ENCODE measurements around the gene BAG5.

BAG5 gene

DNA sequence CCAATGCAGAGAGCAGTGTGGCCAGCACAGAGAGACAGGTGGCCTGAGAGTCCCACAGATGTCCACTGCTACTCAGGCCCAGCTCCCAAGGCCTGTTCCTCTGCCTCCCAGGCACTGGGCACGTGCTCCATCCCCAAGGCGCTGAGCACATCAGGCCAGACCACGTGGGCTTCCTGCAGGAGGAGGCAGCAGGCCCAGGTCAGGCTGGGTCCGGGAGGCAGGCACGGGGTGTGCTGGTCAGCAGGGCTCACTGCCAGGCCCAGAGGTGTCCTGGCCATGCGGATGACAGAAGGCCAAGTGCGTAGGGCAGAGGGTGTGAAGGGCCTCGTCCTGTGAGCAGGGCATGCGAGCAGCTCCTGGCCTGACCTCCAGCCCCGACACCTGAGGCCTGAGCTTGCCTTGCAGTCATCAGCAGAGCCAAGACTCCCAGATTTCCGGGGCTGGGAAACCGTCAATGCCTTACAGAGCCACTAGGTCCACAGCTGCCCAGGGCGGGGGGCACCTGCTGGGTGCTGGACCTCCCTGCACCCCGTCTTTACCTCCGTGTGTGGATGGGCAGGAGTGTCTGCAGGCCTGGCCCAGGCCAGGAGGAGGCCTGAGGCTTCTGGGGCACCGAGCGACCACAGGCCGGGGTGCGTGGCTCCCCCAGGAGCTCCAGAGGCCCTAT lies 18.6 kb downstream of the BAG5 start:
- ChIA-PET CTCF (interaction anchor here (1.2 to 3.1 kb wide), 2 partner anchors 18 to 25 kb away, joined by 3 to 13 read pairs; no protein-coding TSS in a partner anchor), POLR2A (interaction anchor here (0.7 kb wide), 1 partner anchor 25 kb away, joined by 3 read pairs; no protein-coding TSS in a partner anchor)
- no peak for DNase-seq (ENCODE audit: extremely low spot score)
- TF ChIP-seq NFRKB (IDR thresholded peaks at IDR 0.05) (no peak), ELF4 (IDR thresholded peaks at IDR 0.05) (no peak), FOXM1 (IDR thresholded peaks at IDR 0.05; ENCODE audit: borderline replicate concordance) (no peak), LEF1 (IDR thresholded peaks at IDR 0.05; ENCODE audit: borderline replicate concordance) (no peak), BHLHE40 (IDR thresholded peaks at IDR 0.05; ENCODE audit: borderline replicate concordance) (no peak), FOXA1 (IDR thresholded peaks at IDR 0.05) (no peak), HDGF (IDR thresholded peaks at IDR 0.05; ENCODE audit: borderline replicate concordance) (no peak), TARDBP (IDR thresholded peaks at IDR 0.05) (no peak), CTBP1 (IDR thresholded peaks at IDR 0.05; ENCODE audit: borderline replicate concordance) (no peak), ZNF384 (IDR thresholded peaks at IDR 0.05) (no peak), SP1 (IDR thresholded peaks at IDR 0.05) (no peak), FOXK2 (IDR thresholded peaks at IDR 0.05) (no peak), ARNT (IDR thresholded peaks at IDR 0.05) (no peak), SUZ12 (IDR thresholded peaks at IDR 0.05) (no peak), L3MBTL2 (conservative IDR thresholded peaks at IDR 0.05) (no peak)
- TF ChIP-seq, protein P1, sequence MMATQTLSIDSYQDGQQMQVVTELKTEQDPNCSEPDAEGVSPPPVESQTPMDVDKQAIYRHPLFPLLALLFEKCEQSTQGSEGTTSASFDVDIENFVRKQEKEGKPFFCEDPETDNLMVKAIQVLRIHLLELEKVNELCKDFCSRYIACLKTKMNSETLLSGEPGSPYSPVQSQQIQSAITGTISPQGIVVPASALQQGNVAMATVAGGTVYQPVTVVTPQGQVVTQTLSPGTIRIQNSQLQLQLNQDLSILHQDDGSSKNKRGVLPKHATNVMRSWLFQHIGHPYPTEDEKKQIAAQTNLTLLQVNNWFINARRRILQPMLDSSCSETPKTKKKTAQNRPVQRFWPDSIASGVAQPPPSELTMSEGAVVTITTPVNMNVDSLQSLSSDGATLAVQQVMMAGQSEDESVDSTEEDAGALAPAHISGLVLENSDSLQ (IDR thresholded peaks at IDR 0.05), result no peak

DNA sequence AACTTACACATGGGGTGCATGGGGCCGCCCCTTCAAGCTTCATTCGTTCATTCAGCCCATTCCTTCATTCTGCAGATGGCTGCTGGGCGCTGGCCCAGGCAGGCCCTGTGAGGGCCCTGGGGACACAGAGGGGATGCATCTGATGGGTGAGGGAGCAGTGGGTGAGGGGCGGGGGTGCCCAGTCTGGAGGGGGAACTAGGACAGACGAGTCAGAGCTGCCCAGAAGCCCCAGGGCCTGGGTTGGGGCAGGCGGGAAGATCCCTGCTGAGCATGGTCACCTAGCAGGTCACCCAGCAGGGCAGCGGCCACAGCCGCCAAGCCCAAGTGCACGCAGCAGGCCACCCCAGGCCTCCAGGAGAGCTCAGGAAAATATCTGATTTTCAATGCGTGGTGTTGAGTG lies 19.3 kb downstream of the BAG5 start:
- no peak for TF ChIP-seq FOXM1 (IDR thresholded peaks at IDR 0.05; ENCODE audit: borderline replicate concordance)
- TF ChIP-seq ZNF384 (IDR thresholded peaks at IDR 0.05), result no peak
- no peak for TF ChIP-seq BHLHE40 (IDR thresholded peaks at IDR 0.05; ENCODE audit: borderline replicate concordance)
- TF ChIP-seq TARDBP (IDR thresholded peaks at IDR 0.05), result no peak
- no peak for TF ChIP-seq L3MBTL2 (conservative IDR thresholded peaks at IDR 0.05)
- POLR2A ChIA-PET, result interaction anchor here (0.7 to 1.2 kb wide), 2 partner anchors 20 to 24 kb away, joined by 3 to 4 read pairs; partner anchors contain the start of gene CKB
- CTCF ChIA-PET, result interaction anchor here (0.5 to 3.1 kb wide), 3 partner anchors 18 to 612 kb away, joined by 3 to 13 read pairs (median 3); no protein-coding TSS in a partner anchor
- DNase-seq (ENCODE audit: extremely low spot score), result no peak

DNA sequence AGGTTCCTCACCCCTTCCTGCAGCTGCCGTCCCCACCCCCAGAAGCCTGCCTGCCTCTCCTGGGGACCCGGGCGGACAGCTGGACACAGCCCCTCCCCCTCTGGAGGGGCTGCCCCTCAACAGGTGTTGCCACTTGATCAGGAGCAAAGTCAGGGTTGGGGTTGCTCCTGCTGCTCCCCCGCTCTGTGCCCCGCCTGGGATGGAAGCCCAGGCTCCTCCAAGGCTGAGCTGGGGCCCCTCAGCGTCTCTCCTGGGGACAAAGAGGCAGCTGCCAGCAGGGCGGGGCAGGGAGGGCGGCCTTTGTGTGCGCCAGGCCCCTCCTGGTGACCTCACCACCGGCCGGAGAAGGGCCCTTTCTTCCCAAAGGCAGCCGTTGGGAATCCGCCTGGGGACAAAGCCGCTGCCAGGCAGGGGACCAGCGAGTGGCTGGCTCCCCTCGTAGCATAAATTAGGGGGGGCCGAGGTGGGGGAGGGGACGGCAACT lies 19.8 kb downstream of the BAG5 start:
- TF ChIP-seq HDGF (IDR thresholded peaks at IDR 0.05; ENCODE audit: borderline replicate concordance), result no peak
- no peak for TF ChIP-seq BHLHE40 (IDR thresholded peaks at IDR 0.05; ENCODE audit: borderline replicate concordance)
- TF ChIP-seq SUZ12 (IDR thresholded peaks at IDR 0.05), result no peak
- no peak for TF ChIP-seq SP1 (IDR thresholded peaks at IDR 0.05)
- TF ChIP-seq FOXK2 (IDR thresholded peaks at IDR 0.05), result no peak
- no peak for TF ChIP-seq TARDBP (IDR thresholded peaks at IDR 0.05)
- TF ChIP-seq ZNF384 (IDR thresholded peaks at IDR 0.05), result no peak
- no peak for TF ChIP-seq ARNT (IDR thresholded peaks at IDR 0.05)
- ChIA-PET CTCF (interaction anchor here (0.5 to 3.1 kb wide), 3 partner anchors 19 to 612 kb away, joined by 3 to 13 read pairs (median 3); no protein-coding TSS in a partner anchor), POLR2A (interaction anchor here (0.5 to 1.2 kb wide), 2 partner anchors 19 to 20 kb away, joined by 4 read pairs; partner anchors contain the start of gene CKB)
- DNase-seq (ENCODE audit: extremely low spot score), result no peak

DNA sequence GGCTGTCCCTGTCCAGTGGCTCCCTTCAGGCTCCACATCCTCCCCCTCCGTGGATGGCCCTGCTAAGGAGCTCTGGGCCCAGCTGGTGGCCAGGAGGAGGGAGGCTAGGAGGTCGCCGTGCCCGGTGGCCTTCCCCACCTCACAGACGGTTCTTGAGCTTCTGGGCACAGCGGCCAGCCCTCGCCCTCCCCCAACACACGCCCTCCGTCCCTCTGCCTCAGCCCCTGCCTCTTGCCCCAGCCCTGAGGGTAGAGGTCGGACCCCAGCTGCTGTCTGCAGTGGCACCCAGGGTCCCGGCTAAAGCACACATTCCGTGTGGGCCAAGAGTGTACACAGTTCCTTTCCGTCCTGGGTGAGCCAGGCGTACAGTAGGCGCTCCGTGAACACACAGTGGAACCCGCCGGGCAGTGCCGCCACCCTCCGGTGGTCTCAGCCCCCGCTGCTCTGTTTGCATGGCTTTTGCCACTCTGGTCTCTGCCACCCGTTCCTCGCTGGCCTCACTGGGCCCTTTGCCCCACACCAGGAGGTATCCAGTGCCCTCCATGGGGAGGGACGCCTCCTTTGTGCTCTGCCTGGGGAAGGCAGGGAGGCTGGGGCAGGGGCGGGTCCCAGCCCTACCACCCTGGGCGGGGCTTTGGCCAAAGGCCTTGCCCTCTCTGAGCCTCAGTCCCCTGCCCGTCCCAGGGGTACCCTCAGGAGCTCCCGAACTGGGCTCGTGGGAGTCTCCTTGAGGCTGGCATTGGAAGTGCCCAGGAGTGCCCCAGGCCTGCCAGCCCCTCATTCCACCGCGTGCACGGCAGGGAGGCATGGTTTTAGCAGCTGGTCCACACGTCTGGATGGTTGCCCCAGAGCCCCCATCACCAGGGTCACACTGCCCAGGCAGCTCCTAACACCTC lies 20.5 kb downstream of the BAG5 start:
- POLR2A ChIA-PET, result interaction anchor here (0.5 to 2.3 kb wide), 4 partner anchors 13 to 23 kb away, joined by 4 to 13 read pairs (median 5); partner anchors contain the start of genes CKB and TRMT61A
- TF ChIP-seq LEF1 (IDR thresholded peaks at IDR 0.05; ENCODE audit: borderline replicate concordance), result no peak
- CTCF ChIA-PET, result interaction anchor here (3.1 kb wide), 1 partner anchor 23 kb away, joined by 13 read pairs; no protein-coding TSS in a partner anchor
- DNase-seq (ENCODE audit: extremely low spot score), result no peak

DNA sequence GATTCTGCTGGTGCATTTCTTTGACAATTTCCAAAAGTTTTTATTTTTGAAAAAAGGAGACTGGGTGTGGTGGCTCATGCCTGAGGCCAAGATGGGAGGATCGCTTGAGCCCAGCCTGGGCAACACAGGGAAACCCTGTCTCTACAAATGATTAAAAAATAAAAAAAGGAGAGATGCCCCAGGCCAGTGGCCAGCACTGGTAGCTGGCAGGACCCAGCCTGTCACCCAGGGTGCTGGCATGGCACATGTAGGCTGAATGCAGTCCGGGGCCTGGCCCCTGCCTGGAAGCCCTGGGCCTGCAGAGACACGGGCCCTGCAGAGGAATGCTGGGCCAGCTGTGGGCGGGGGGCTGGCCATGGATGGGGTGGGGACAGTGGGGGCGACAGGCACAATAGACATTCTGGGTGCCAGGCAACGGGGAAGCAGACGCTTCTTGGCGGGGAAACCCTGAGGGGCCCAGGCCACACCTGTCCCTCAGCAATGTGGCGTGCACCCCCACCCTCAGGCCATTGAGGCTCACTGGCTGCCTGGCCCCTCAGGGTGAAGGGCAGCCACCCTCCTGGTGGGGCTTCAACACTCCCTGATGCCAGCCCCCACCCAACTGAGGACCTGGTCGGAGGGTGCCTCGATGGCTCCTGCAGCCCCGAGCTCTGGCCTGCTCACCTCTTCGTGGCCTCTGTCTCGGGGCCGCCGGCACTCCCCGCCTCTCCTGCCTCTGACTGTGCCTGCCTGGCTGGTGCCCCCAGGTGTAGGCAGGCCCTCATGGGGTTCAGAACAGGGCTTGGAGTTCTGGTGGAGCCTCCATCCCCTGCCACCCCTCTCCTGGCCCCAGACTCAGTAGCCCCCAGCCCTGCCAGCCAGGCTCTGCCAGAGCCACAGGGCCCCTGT lies 21.4 kb downstream of the BAG5 start:
- no peak for DNase-seq (ENCODE audit: extremely low spot score)
- POLR2A ChIA-PET, result interaction anchor here (1.4 to 2.3 kb wide), 3 partner anchors 12 to 22 kb away, joined by 6 to 14 read pairs (median 13); partner anchors contain the start of genes CKB and TRMT61A
- TF ChIP-seq ELF4 (IDR thresholded peaks at IDR 0.05), result no peak
- TF ChIP-seq FOXM1 (IDR thresholded peaks at IDR 0.05; ENCODE audit: borderline replicate concordance), result no peak
- no peak for TF ChIP-seq ZNF384 (IDR thresholded peaks at IDR 0.05)
- TF ChIP-seq LEF1 (IDR thresholded peaks at IDR 0.05; ENCODE audit: borderline replicate concordance), result no peak
- TF ChIP-seq ARNT (IDR thresholded peaks at IDR 0.05), result no peak
- TF ChIP-seq BHLHE40 (IDR thresholded peaks at IDR 0.05; ENCODE audit: borderline replicate concordance), result no peak
- TF ChIP-seq FOXK2 (IDR thresholded peaks at IDR 0.05), result no peak
- no peak for TF ChIP-seq FOXA1 (IDR thresholded peaks at IDR 0.05)
- no peak for TF ChIP-seq NFRKB (IDR thresholded peaks at IDR 0.05)
- TF ChIP-seq SUZ12 (IDR thresholded peaks at IDR 0.05), result no peak
- TF ChIP-seq TARDBP (IDR thresholded peaks at IDR 0.05), result no peak
- TF ChIP-seq L3MBTL2 (conservative IDR thresholded peaks at IDR 0.05), result no peak
- TF ChIP-seq, protein P1 (IDR thresholded peaks at IDR 0.05), result no peak
- TF ChIP-seq HDGF (IDR thresholded peaks at IDR 0.05; ENCODE audit: borderline replicate concordance), result no peak
- no peak for TF ChIP-seq SP1 (IDR thresholded peaks at IDR 0.05)
- no peak for TF ChIP-seq CTBP1 (IDR thresholded peaks at IDR 0.05; ENCODE audit: borderline replicate concordance)
- CTCF ChIA-PET, result interaction anchor here (0.5 to 3.1 kb wide), 3 partner anchors 22 to 249 kb away, joined by 3 to 13 read pairs (median 5); no protein-coding TSS in a partner anchor
